ENCODE data around the gene FCHSD2. TPM values are rescaled to one million over a fixed set of nuclear protein-coding genes. Genes with fewer than 3 reads are reported as not detected.

FCHSD2 gene
- total and polyA plus RNA-seq, 2 donors (not counting 3 experiments of a cell fraction or from before 2014, with no cell fraction given) = 20.8 to 56.9 TPM

GRCh38 chr11:73126804-73127480 is 15.2 kb downstream of the FCHSD2 start:
- dilution Hi-C loops (cut with MboI; ENCODE audit: extremely low pct_ligation_motif_present, low sequenced_read_pairs) = no loop called here
- Histone ChIP-seq H3K79me2 (ENCODE audit: control insufficient read depth, insufficient read depth, low read length) (peaks cover 65% of the 10 kb centered on the region), H3K27ac (ENCODE audit: insufficient read depth, low read depth, low read length) (no peak overlapping the region), H3K4me3 (replicated peaks in 1 of 3; ENCODE audit: insufficient read depth in 1 of 3, low read depth in 1 of 3, low read length in 3 of 3) (no peak overlapping the region), H3K9me3 (replicated peaks; ENCODE audit: control insufficient read depth, insufficient read depth, low read length) (no peaks in the 10 kb centered on the region), H3K27me3 (ENCODE audit: control insufficient read depth in 2 of 2, insufficient read depth in 2 of 2, low read length in 2 of 2) (no peaks in the 10 kb centered on the region), H4K20me1 (replicated peaks; ENCODE audit: control insufficient read depth, extremely low read depth, insufficient read depth, low read length) (peaks cover 3% of the 10 kb centered on the region), H3K9ac (replicated peaks; ENCODE audit: extremely low read depth, insufficient read depth, low read length) (no peak overlapping the region), H3K4me1 (ENCODE audit: control insufficient read depth, extremely low read depth, insufficient read depth, low read length) (no peaks in the 10 kb centered on the region), H3K4me2 (ENCODE audit: insufficient read depth, low read length) (no peak overlapping the region), H3K36me3 (ENCODE audit: control insufficient read depth in 2 of 2, extremely low read depth in 1 of 2, insufficient read depth in 2 of 2, low read length in 2 of 2) (no peaks in the 10 kb centered on the region), H2AFZ (ENCODE audit: low read depth, low read length) (no peak overlapping the region), H3K9me1 (replicated peaks; ENCODE audit: control insufficient read depth, extremely low read depth, insufficient read depth, low read length) (no peaks in the 10 kb centered on the region)
- FAIRE-seq = peak; percentile 8
- DNase-seq (ENCODE audit: low read depth, low spot score) = no peak
- TF ChIP-seq GATA2 (IDR thresholded peaks at IDR 0.05; ENCODE audit: insufficient read depth, insufficient read length, low read depth, low read length) (no peak), MYC (IDR thresholded peaks at IDR 0.05; ENCODE audit: low read depth, low read length) (no peak), FOS (IDR thresholded peaks at IDR 0.05; ENCODE audit: borderline replicate concordance, insufficient read depth, low read length) (no peak)
- TF ChIP-seq, protein P1, sequence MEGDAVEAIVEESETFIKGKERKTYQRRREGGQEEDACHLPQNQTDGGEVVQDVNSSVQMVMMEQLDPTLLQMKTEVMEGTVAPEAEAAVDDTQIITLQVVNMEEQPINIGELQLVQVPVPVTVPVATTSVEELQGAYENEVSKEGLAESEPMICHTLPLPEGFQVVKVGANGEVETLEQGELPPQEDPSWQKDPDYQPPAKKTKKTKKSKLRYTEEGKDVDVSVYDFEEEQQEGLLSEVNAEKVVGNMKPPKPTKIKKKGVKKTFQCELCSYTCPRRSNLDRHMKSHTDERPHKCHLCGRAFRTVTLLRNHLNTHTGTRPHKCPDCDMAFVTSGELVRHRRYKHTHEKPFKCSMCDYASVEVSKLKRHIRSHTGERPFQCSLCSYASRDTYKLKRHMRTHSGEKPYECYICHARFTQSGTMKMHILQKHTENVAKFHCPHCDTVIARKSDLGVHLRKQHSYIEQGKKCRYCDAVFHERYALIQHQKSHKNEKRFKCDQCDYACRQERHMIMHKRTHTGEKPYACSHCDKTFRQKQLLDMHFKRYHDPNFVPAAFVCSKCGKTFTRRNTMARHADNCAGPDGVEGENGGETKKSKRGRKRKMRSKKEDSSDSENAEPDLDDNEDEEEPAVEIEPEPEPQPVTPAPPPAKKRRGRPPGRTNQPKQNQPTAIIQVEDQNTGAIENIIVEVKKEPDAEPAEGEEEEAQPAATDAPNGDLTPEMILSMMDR (IDR thresholded peaks at IDR 0.05; ENCODE audit: extremely low read depth in 1 of 2, insufficient read depth in 1 of 2, low read depth in 1 of 2, low read length in 2 of 2) = no peak
- POLR2A ChIA-PET = interaction anchor here (0.6 kb wide), 1 partner anchor 95 kb away, joined by 5 read pairs; no protein-coding TSS in a partner anchor
- intact Hi-C loops (cut with micrococcal nuclease) = no loop called here
- no TSS peak for BruUV-seq (replicated peaks)
- CTCF ChIA-PET = interaction anchor here (0.6 to 2.8 kb wide), 7 partner anchors 8 to 656 kb away, joined by 3 to 9 read pairs (median 3); partner anchors contain the start of gene FCHSD2

DNA sequence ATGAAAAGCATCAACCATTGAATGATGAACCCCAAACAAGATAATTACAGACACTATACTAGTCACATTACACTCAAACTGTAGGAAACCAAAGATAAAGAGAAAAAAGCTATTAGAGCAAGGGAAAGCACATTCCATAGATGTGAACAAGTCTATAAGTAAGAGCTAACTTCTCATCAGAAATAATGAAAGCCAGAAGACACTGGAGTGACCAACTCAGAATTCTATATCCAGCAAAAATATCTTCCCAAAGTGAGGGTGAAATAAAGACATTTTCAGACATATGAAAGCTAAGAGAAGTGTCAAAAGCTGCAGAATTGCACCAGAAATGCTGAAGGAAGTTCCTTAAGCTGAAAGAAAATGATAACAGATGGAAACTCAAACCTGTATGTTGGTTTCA is 17.3 kb downstream of the FCHSD2 start:
- no TSS peak for BruUV-seq (replicated peaks)
- dilution Hi-C loops (cut with MboI; ENCODE audit: extremely low pct_ligation_motif_present, low sequenced_read_pairs) = no loop called here
- intact Hi-C loops (cut with micrococcal nuclease) = no loop called here
- no peak for DNase-seq (ENCODE audit: low read depth, low spot score)
- no peak overlapping the region for H2AFZ ChIP-seq (ENCODE audit: low read depth, low read length)
- no peaks in the 10 kb centered on the region for H3K4me1 ChIP-seq (ENCODE audit: control insufficient read depth, extremely low read depth, insufficient read depth, low read length)
- H3K27me3 ChIP-seq (ENCODE audit: control insufficient read depth in 2 of 2, insufficient read depth in 2 of 2, low read length in 2 of 2) = no peaks in the 10 kb centered on the region
- H3K36me3 ChIP-seq (ENCODE audit: control insufficient read depth in 2 of 2, extremely low read depth in 1 of 2, insufficient read depth in 2 of 2, low read length in 2 of 2) = no peaks in the 10 kb centered on the region
- no peaks in the 10 kb centered on the region for H3K9me3 ChIP-seq (replicated peaks; ENCODE audit: control insufficient read depth, insufficient read depth, low read length)
- peaks cover 3% of the 10 kb centered on the region for H4K20me1 ChIP-seq (replicated peaks; ENCODE audit: control insufficient read depth, extremely low read depth, insufficient read depth, low read length)
- POLR2A ChIA-PET = no interaction called here
- H3K4me2 ChIP-seq (ENCODE audit: insufficient read depth, low read length) = no peak overlapping the region
- no peak overlapping the region for H3K27ac ChIP-seq (ENCODE audit: insufficient read depth, low read depth, low read length)
- CTCF ChIA-PET = interaction anchor here (0.9 to 2.8 kb wide), 4 partner anchors 9 to 201 kb away, joined by 3 to 9 read pairs (median 4); no protein-coding TSS in a partner anchor
- H3K4me3 ChIP-seq (replicated peaks in 1 of 3; ENCODE audit: insufficient read depth in 1 of 3, low read depth in 1 of 3, low read length in 3 of 3) = no peak overlapping the region
- TF ChIP-seq, protein P1 (IDR thresholded peaks at IDR 0.05; ENCODE audit: extremely low read depth in 1 of 2, insufficient read depth in 1 of 2, low read depth in 1 of 2, low read length in 2 of 2) = no peak
- TF ChIP-seq POLR2AphosphoS5 (IDR thresholded peaks at IDR 0.05; ENCODE audit: insufficient read depth, low read depth, low read length) = no peak
- no peak for TF ChIP-seq POLR2A (IDR thresholded peaks at IDR 0.05; ENCODE audit: low read depth, low read length)
- no peak for TF ChIP-seq JUN (IDR thresholded peaks at IDR 0.05; ENCODE audit: borderline replicate concordance, insufficient read depth, insufficient read length, low read depth)
- TF ChIP-seq MYC (IDR thresholded peaks at IDR 0.05; ENCODE audit: low read depth, low read length) = no peak
- TF ChIP-seq, protein P2, sequence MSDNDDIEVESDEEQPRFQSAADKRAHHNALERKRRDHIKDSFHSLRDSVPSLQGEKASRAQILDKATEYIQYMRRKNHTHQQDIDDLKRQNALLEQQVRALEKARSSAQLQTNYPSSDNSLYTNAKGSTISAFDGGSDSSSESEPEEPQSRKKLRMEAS (IDR thresholded peaks at IDR 0.05; ENCODE audit: insufficient read depth, insufficient read length) = no peak
- TF ChIP-seq EZH2 (IDR thresholded peaks at IDR 0.05; ENCODE audit: borderline replicate concordance, low read depth, low read length, severe bottlenecking) = no peak
- no peak for TF ChIP-seq GATA2 (IDR thresholded peaks at IDR 0.05; ENCODE audit: insufficient read depth, insufficient read length, low read depth, low read length)
- no peak for TF ChIP-seq FOS (IDR thresholded peaks at IDR 0.05; ENCODE audit: borderline replicate concordance, insufficient read depth, low read length)
- no peaks in the 10 kb centered on the region for H3K9me1 ChIP-seq (replicated peaks; ENCODE audit: control insufficient read depth, extremely low read depth, insufficient read depth, low read length)
- no peak overlapping the region for H3K9ac ChIP-seq (replicated peaks; ENCODE audit: extremely low read depth, insufficient read depth, low read length)
- FAIRE-seq = no peak
- peaks cover 70% of the 10 kb centered on the region for H3K79me2 ChIP-seq (ENCODE audit: control insufficient read depth, insufficient read depth, low read length)

All from endothelial cell of umbilical vein (primary cell).